Keratinocyte (primary cell): Measurements from ENCODE around the gene ADGRG1.

Experiments
- EZH2 ChIP-seq: IDR thresholded peaks from one replicate; pipeline ENCODE4 v1.6.1; 2012; ENCODE audit warnings: inconsistent platforms, mild to moderate bottlenecking, low read length, moderate library complexity
- TF ChIP-seq, protein P1 (sequence below), 3 experiments: IDR thresholded peaks in 1 of 3; conservative IDR thresholded peaks in 1 of 3; optimal IDR thresholded peaks in 1 of 3; 2 replicates in 2 of 3; 3 replicates in 1 of 3; pipeline versions ENCODE3 to v1.5.1; 2011; ENCODE audit warnings: low read length in 3 of 3, mild to moderate bottlenecking in 3 of 3, moderate library complexity in 2 of 3, control low read depth in 1 of 3, inconsistent platforms in 1 of 3; ENCODE audit not compliant: insufficient read depth in 2 of 3; ENCODE audit errors: extremely low read depth in 1 of 3

DNA sequence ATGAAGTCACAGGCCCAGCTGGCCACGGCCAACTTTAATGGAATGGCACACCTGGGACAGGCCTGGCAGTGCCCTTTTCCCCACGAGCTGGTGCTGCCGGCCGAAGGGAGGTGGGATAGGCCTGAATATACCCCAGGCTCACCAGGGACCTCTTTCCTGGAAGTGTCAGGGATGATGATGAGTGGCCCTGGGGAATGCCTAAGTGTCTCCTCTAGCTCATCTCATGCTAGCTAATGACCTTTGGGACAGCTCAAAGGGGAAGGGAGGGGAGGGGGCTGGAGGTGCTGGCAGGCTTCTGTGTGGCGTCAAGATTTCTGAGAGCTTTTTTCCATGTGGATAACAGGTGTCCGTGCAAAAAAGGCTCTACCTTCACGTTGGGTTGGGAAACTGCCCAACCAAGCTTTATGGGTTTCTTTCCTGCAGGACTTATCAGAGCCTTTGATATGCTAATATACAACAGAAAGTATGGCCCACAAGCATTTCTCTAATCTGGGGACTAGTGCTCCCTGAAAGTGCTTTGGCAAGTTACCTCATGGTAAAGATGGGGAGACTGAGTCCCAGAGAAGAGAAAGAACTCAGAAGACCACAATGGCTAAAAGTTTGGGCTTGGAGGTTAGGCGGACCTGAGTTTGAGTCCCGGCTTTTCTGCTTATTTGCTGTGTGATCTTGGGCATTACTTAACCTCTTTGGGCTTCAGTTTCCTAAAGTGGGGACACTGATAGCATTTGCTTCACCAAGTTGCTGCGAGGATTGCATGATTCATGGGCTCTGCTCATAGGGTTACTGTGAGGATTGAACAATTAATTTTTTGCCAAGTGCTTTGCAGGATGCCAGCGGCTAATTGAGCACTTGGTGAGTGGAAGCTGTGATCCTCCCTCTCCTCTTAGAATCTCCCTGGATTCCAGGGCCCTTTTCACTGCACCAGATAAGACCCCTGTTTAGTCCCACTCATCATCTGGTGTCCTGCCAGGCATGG, 14.0 kb downstream of the ADGRG1 start:
- TF ChIP-seq, protein P1, sequence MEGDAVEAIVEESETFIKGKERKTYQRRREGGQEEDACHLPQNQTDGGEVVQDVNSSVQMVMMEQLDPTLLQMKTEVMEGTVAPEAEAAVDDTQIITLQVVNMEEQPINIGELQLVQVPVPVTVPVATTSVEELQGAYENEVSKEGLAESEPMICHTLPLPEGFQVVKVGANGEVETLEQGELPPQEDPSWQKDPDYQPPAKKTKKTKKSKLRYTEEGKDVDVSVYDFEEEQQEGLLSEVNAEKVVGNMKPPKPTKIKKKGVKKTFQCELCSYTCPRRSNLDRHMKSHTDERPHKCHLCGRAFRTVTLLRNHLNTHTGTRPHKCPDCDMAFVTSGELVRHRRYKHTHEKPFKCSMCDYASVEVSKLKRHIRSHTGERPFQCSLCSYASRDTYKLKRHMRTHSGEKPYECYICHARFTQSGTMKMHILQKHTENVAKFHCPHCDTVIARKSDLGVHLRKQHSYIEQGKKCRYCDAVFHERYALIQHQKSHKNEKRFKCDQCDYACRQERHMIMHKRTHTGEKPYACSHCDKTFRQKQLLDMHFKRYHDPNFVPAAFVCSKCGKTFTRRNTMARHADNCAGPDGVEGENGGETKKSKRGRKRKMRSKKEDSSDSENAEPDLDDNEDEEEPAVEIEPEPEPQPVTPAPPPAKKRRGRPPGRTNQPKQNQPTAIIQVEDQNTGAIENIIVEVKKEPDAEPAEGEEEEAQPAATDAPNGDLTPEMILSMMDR (optimal IDR thresholded peaks at IDR 0.05 in 1 of 3, IDR thresholded peaks at IDR 0.05 in 1 of 3, conservative IDR thresholded peaks at IDR 0.05 in 1 of 3; ENCODE audit: extremely low read depth in 1 of 3, insufficient read depth in 2 of 3, low read length in 3 of 3) = no peak
- TF ChIP-seq EZH2 = no peak
